Trophoblast cell (in vitro differentiated cells and primary cell): Measurements from ENCODE around the gene TCHH.

Experiments used
- DNase-seq, 2 donors: peaks; one replicate each; pipeline ENCODE4 v3.0.0-alpha.2; 2016
- H2AFZ ChIP-seq: 2 replicates; pipeline ENCODE4 v1.6.1; 2013; ENCODE audit warnings: low read length, moderate library complexity, mild to moderate bottlenecking; ENCODE audit not compliant: insufficient read depth, poor library complexity
- H2AK5ac ChIP-seq: 2 replicates; pipeline ENCODE4 v1.6.1; 2013; ENCODE audit warnings: mild to moderate bottlenecking, low read length
- H2BK120ac ChIP-seq: 2 replicates; pipeline ENCODE4 v1.6.1; 2013; ENCODE audit warnings: low read length, mild to moderate bottlenecking, moderate library complexity; ENCODE audit not compliant: insufficient read depth, poor library complexity
- H2BK12ac ChIP-seq: 2 replicates; pipeline ENCODE4 v1.6.1; 2013; ENCODE audit warnings: mild to moderate bottlenecking, low read length, moderate library complexity
- H2BK5ac ChIP-seq: 2 replicates; pipeline ENCODE4 v1.6.1; 2013; ENCODE audit warnings: low read length, low read depth, moderate library complexity, mild to moderate bottlenecking; ENCODE audit not compliant: poor library complexity
- H3K14ac ChIP-seq: 2 replicates; pipeline ENCODE4 v1.6.1; 2013; ENCODE audit warnings: mild to moderate bottlenecking, low read length
- H3K18ac ChIP-seq: 2 replicates; pipeline ENCODE4 v1.6.1; 2013; ENCODE audit warnings: mild to moderate bottlenecking, low read length
- H3K23ac ChIP-seq: 2 replicates; pipeline ENCODE4 v1.6.1; 2013; ENCODE audit warnings: low read length
- H3K27ac ChIP-seq: 2 replicates; pipeline ENCODE4 v1.5.1; 2013; ENCODE audit warnings: low read depth, mild to moderate bottlenecking, inconsistent platforms, low read length, moderate library complexity
- H3K27me3 ChIP-seq: 2 replicates; pipeline ENCODE4 v1.6.1; 2013; ENCODE audit warnings: inconsistent platforms, mild to moderate bottlenecking, low read length, moderate library complexity; ENCODE audit not compliant: insufficient read depth
- H3K36me3 ChIP-seq, 2 experiments: 1 replicate in 1 of 2; 2 replicates in 1 of 2; pipeline ENCODE4 v1.6.1; 2013; ENCODE audit warnings: low read length in 2 of 2, mild to moderate bottlenecking in 2 of 2, moderate library complexity in 1 of 2; ENCODE audit not compliant: insufficient read depth in 2 of 2, control insufficient read depth in 1 of 2
- H3K4ac ChIP-seq: 2 replicates; pipeline ENCODE4 v1.6.1; 2013; ENCODE audit warnings: low read depth, mild to moderate bottlenecking, low read length, moderate library complexity
- H3K4me1 ChIP-seq, 2 experiments: 1 replicate in 1 of 2; 2 replicates in 1 of 2; pipeline ENCODE4 v1.6.1; 2013; ENCODE audit warnings: low read length in 2 of 2, mild to moderate bottlenecking in 2 of 2, moderate library complexity in 1 of 2; ENCODE audit not compliant: insufficient read depth in 2 of 2, control insufficient read depth in 1 of 2
- H3K4me2 ChIP-seq: 2 replicates; pipeline ENCODE4 v1.6.1; 2013; ENCODE audit warnings: inconsistent platforms, mild to moderate bottlenecking, low read length, moderate library complexity
- H3K4me3 ChIP-seq: 2 replicates; pipeline ENCODE4 v1.5.1; 2013; ENCODE audit warnings: mild to moderate bottlenecking, low read depth, low read length, inconsistent platforms
- H3K79me1 ChIP-seq: one replicate; pipeline ENCODE4 v1.6.1; 2013; ENCODE audit warnings: low read length
- H3K79me2 ChIP-seq: 2 replicates; pipeline ENCODE4 v1.6.1; 2013; ENCODE audit warnings: low read length, mild to moderate bottlenecking; ENCODE audit not compliant: control insufficient read depth, insufficient read depth, poor library complexity
- H3K9ac ChIP-seq: 2 replicates; pipeline ENCODE4 v1.6.1; 2013; ENCODE audit warnings: mild to moderate bottlenecking, low read length
- H3K9me3 ChIP-seq: 2 replicates; pipeline ENCODE4 v1.6.1; 2013; ENCODE audit warnings: low read depth, mild to moderate bottlenecking, control low read depth, inconsistent platforms, low read length; ENCODE audit not compliant: insufficient read depth
- H4K12ac ChIP-seq: 2 replicates; pipeline ENCODE4 v1.6.1; 2013; ENCODE audit warnings: low read depth, mild to moderate bottlenecking, low read length, moderate library complexity
- H4K8ac ChIP-seq: 2 replicates; pipeline ENCODE4 v1.6.1; 2013; ENCODE audit warnings: low read depth, mild to moderate bottlenecking, low read length, moderate library complexity
- H4K91ac ChIP-seq: one replicate; pipeline ENCODE4 v1.6.1; 2013; ENCODE audit warnings: low read depth, mild to moderate bottlenecking, low read length, moderate library complexity
- WGBS: extraction: QIAGEN DNeasy Blood & Tissue Kit; methylation state at CpG from one replicate; pipeline ENCODE4 v1.1.7; 2013; ENCODE audit warnings: missing lambda C conversion rate; ENCODE audit not compliant: insufficient read length, insufficient coverage; ENCODE audit errors: extremely low coverage; 5-methylcytosine and 5-hydroxymethylcytosine counted together

TCHH gene

GRCh38 chr1:152159144-152159543 is 43.9 kb upstream of the TCHH start, which contains the start of gene RPTN:
Gene RPTN (minus strand): TSS chr1:152159228. CDS start chr1:152157889, 1,339 bp downstream.
- DNase-seq, result no peak

GRCh38 chr1:152153996-152154395 is 38.8 kb upstream of the TCHH start:
- no CpG with 5 or more reads among the region's 3 CpGs for WGBS
- no peaks in the 10 kb centered on the region for H3K79me2 ChIP-seq
- H3K4me1 ChIP-seq, result no peaks in the 10 kb centered on the region
- H3K79me1 ChIP-seq, result no peaks in the 10 kb centered on the region
- no peak overlapping the region for H3K4ac ChIP-seq
- no peak overlapping the region for H3K18ac ChIP-seq
- H4K91ac ChIP-seq, result no peak overlapping the region
- H3K9me3 ChIP-seq, result peaks cover 15% of the 10 kb centered on the region
- H3K36me3 ChIP-seq, result no peaks in the 10 kb centered on the region
- no peak overlapping the region for H3K9ac ChIP-seq
- H3K14ac ChIP-seq, result no peak overlapping the region
- no peak overlapping the region for H2BK5ac ChIP-seq
- no peak overlapping the region for H4K12ac ChIP-seq
- no peak for DNase-seq
- H2AK5ac ChIP-seq, result no peak overlapping the region
- H2BK12ac ChIP-seq, result no peak overlapping the region
- H3K27ac ChIP-seq, result no peak overlapping the region
- H2AFZ ChIP-seq, result no peak overlapping the region
- no peak overlapping the region for H3K4me2 ChIP-seq
- H4K8ac ChIP-seq, result no peak overlapping the region
- H3K23ac ChIP-seq, result no peak overlapping the region
- H3K27me3 ChIP-seq, result no peaks in the 10 kb centered on the region
- H3K4me3 ChIP-seq, result no peak overlapping the region
- no peak overlapping the region for H2BK120ac ChIP-seq

More at GRCh38 chr1:152159144-152159543, 43.9 kb upstream of the TCHH start, which contains the start of gene RPTN:
- Histone ChIP-seq H3K36me3 (no peaks in the 10 kb centered on the region), H4K91ac (no peak within 1 kb of the TSS), H4K8ac (no peak within 1 kb of the TSS), H3K9ac (no peak within 1 kb of the TSS), H3K79me1 (no peaks in the 10 kb centered on the region), H3K27ac (no peak within 1 kb of the TSS), H2BK5ac (no peak within 1 kb of the TSS), H3K14ac (no peak within 1 kb of the TSS), H3K18ac (no peak within 1 kb of the TSS), H3K9me3 (peaks cover 15% of the 10 kb centered on the region), H3K4me2 (no peak within 1 kb of the TSS), H3K23ac (no peak within 1 kb of the TSS), H2AK5ac (no peak within 1 kb of the TSS), H2AFZ (no peak within 1 kb of the TSS), H3K79me2 (no peaks in the 10 kb centered on the region), H3K4me3 (no peak within 1 kb of the TSS), H4K12ac (no peak within 1 kb of the TSS), H3K27me3 (no peaks in the 10 kb centered on the region), H2BK12ac (no peak within 1 kb of the TSS), H3K4me1 (no peaks in the 10 kb centered on the region), H2BK120ac (no peak within 1 kb of the TSS), H3K4ac (no peak within 1 kb of the TSS)
- WGBS, result no CpG with 5 or more reads among the region's 1 CpG

- no CpG with 5 or more reads among the region's 2 CpGs for WGBS
- H2BK120ac ChIP-seq, result no peak overlapping the region
- no peak overlapping the region for H3K23ac ChIP-seq
- no peak overlapping the region for H2BK12ac ChIP-seq
- no peak overlapping the region for H2AK5ac ChIP-seq
- H3K27me3 ChIP-seq, result no peaks in the 10 kb centered on the region
- no peak overlapping the region for H3K18ac ChIP-seq
- H3K36me3 ChIP-seq, result no peaks in the 10 kb centered on the region
- H2AFZ ChIP-seq, result no peak overlapping the region
- no peak overlapping the region for H3K4me3 ChIP-seq
- H4K91ac ChIP-seq, result no peak overlapping the region
- H4K12ac ChIP-seq, result no peak overlapping the region
- no peak overlapping the region for H3K14ac ChIP-seq
- no peak overlapping the region for H3K27ac ChIP-seq
- H3K4me1 ChIP-seq, result no peaks in the 10 kb centered on the region
- H3K79me2 ChIP-seq, result no peaks in the 10 kb centered on the region
- H3K9me3 ChIP-seq, result peaks cover 19% of the 10 kb centered on the region
- no peak for DNase-seq
- no peak overlapping the region for H3K9ac ChIP-seq
- H3K79me1 ChIP-seq, result no peaks in the 10 kb centered on the region
- no peak overlapping the region for H2BK5ac ChIP-seq
- no peak overlapping the region for H4K8ac ChIP-seq
- no peak overlapping the region for H3K4me2 ChIP-seq
- no peak overlapping the region for H3K4ac ChIP-seq
Observed at GRCh38 chr1:152151646-152152045, 36.4 kb upstream of the TCHH start.

- no peak overlapping the region for H3K9ac ChIP-seq
- no peaks in the 10 kb centered on the region for H3K4me1 ChIP-seq
- no peak overlapping the region for H2BK5ac ChIP-seq
- H3K27me3 ChIP-seq, result no peaks in the 10 kb centered on the region
- no peak overlapping the region for H3K23ac ChIP-seq
- no CpG with 5 or more reads among the region's 1 CpG for WGBS
- H3K79me1 ChIP-seq, result no peaks in the 10 kb centered on the region
- peaks cover 8% of the 10 kb centered on the region for H3K9me3 ChIP-seq
- no peak overlapping the region for H3K14ac ChIP-seq
- no peak overlapping the region for H4K12ac ChIP-seq
- H2BK120ac ChIP-seq, result no peak overlapping the region
- no peak overlapping the region for H3K18ac ChIP-seq
- no peak overlapping the region for H3K4me2 ChIP-seq
- H4K8ac ChIP-seq, result no peak overlapping the region
- DNase-seq, result no peak
- H3K4ac ChIP-seq, result no peak overlapping the region
- H3K4me3 ChIP-seq, result no peak overlapping the region
- no peak overlapping the region for H2AK5ac ChIP-seq
- H3K36me3 ChIP-seq, result no peaks in the 10 kb centered on the region
- H2BK12ac ChIP-seq, result no peak overlapping the region
- H2AFZ ChIP-seq, result no peak overlapping the region
- no peak overlapping the region for H3K27ac ChIP-seq
- no peaks in the 10 kb centered on the region for H3K79me2 ChIP-seq
- no peak overlapping the region for H4K91ac ChIP-seq
Observed at GRCh38 chr1:152148981-152149380, 33.7 kb upstream of the TCHH start.
